Panc1 (cell line): ENCODE data around the gene FOCAD. TPM values are rescaled to one million over a fixed set of nuclear protein-coding genes. Genes with fewer than 3 reads are reported as not detected.

Experiments
- ATAC-seq: fragments of 200-7000 bp; cut with Tn5 transposase; 2 replicates; pipeline ENCODE4 v1.9.1; 2020; ENCODE audit warnings: mild to moderate bottlenecking, moderate library complexity
- BruUV-seq: library from RNA; stranded (reverse); fragments of 400-500 nt; replicated peaks from 2 replicates; lab custom pipeline; 2021; lab: Mats Ljungman, UMichigan
- CTCF ChIA-PET: fragments of 300-600 bp; sonication (Branson Sonifier 250); formaldehyde crosslinking; loops from one replicate; lab custom pipeline; 2022; ENCODE audit warnings: antibody characterized with exemption; lab: Charles Lee
- POLR2A ChIA-PET: fragments of 300-600 bp; sonication (Branson Sonifier 250); formaldehyde crosslinking; loops from one replicate; lab custom pipeline; 2022; ENCODE audit warnings: antibody characterized with exemption; lab: Charles Lee
- DNase-seq: peaks from one replicate; pipeline ENCODE4 v3.0.0-alpha.2; 2010; ENCODE audit warnings: low read depth, low spot score
- H3K27ac ChIP-seq: 2 replicates; pipeline ENCODE4 v1.5.1; 2011; ENCODE audit warnings: mild to moderate bottlenecking, low read length, inconsistent platforms
- H3K27me3 ChIP-seq: fragments of 200-500 bp; sonication (Bioruptor generic); 2 replicates; pipeline ENCODE4 v1.6.0; 2014; ENCODE audit warnings: low read length, inconsistent platforms; ENCODE audit not compliant: control insufficient read depth, insufficient read depth
- H3K36me3 ChIP-seq: fragments of 200-500 bp; sonication (Bioruptor generic); 2 replicates; pipeline ENCODE4 v1.5.1; 2014; ENCODE audit warnings: inconsistent platforms, mild to moderate bottlenecking, low read length, moderate library complexity; ENCODE audit not compliant: control insufficient read depth, insufficient read depth
- H3K4me1 ChIP-seq: 2 replicates; pipeline ENCODE4 v1.5.1; 2011; ENCODE audit warnings: inconsistent platforms, mild to moderate bottlenecking, low read length, moderate library complexity; ENCODE audit not compliant: control insufficient read depth, insufficient read depth
- H3K4me3 ChIP-seq, 2 experiments: 2 replicates each; pipeline ENCODE4 v1.5.1; 2011 to 2012; ENCODE audit warnings: low read depth in 2 of 2, low read length in 2 of 2, mild to moderate bottlenecking in 2 of 2, inconsistent platforms in 1 of 2, moderate library complexity in 1 of 2
- H3K9me3 ChIP-seq: fragments of 200-500 bp; sonication (Bioruptor generic); 2 replicates; pipeline ENCODE4 v1.5.1; 2014; ENCODE audit warnings: low read depth, mild to moderate bottlenecking, inconsistent platforms, low read length, moderate library complexity; ENCODE audit not compliant: control insufficient read depth, insufficient read depth
- POLR2AphosphoS5 ChIP-seq: IDR thresholded peaks from 2 replicates; pipeline ENCODE4 v1.6.1; 2012; ENCODE audit warnings: mild to moderate bottlenecking, low read depth, low read length, moderate library complexity
- SIN3A ChIP-seq: IDR thresholded peaks from 2 replicates; pipeline ENCODE4 v1.6.1; 2012; ENCODE audit warnings: low read depth, mild to moderate bottlenecking, low read length, moderate library complexity, borderline replicate concordance; ENCODE audit not compliant: insufficient read depth
- in situ Hi-C: cut with HindIII; loops from 2 replicates; pipeline ENCODE4 v1.10.0; 2016; ENCODE audit warnings: low sequenced_read_pairs, low pct_unique_long_range_greater_than_20kb
- intact Hi-C: fragments of 100-400 bp; cut with micrococcal nuclease; formaldehyde crosslinking; loops from one replicate; pipeline ENCODE4 v1.10.0; 2022; ENCODE audit not compliant: unreplicated experiment
- total RNA-seq: library from RNA; stranded (reverse); gene quantifications from one replicate; pipeline ENCODE4 v1.2.1, GENCODE V29; 2021; ENCODE audit not compliant: unreplicated experiment
- TF ChIP-seq, protein P1 (sequence below), 2 experiments: IDR thresholded peaks; 2 replicates each; pipeline ENCODE4 v1.6.1; 2011 to 2012; ENCODE audit warnings: low read depth in 2 of 2, control low read depth in 1 of 2, low read length in 1 of 2, mild to moderate bottlenecking in 1 of 2, moderate library complexity in 1 of 2; ENCODE audit not compliant: insufficient read depth in 1 of 2
- TF ChIP-seq, protein P2 (sequence below): fragments of 450-650 bp; IDR thresholded peaks from 2 replicates; pipeline ENCODE4 v1.5.1; 2017; ENCODE audit warnings: mild to moderate bottlenecking

Gene FOCAD
- total RNA-seq, 1 experiment from 2014 or later, result 9.8 TPM

DNA sequence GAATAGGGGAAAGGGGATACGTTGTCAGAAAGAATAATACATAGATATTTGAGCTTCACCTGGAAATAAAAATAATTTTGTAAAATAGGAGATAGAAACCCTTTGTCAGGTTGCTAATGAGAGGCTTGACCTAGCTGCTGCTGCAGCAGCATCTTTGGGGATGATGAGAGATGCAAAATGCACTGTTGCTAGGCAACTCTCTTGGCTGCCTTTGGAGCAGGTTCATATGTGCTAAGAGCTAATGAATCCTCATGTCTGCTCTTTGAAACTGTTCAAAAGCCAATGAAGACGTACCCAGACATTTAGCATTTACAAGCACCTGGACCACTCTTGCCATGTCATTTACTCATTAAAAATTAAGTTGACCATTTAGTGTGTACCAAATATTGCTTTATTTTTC is 121.7 kb downstream of the FOCAD start:
- H3K36me3 ChIP-seq, result no peaks in the 10 kb centered on the region
- no TSS peak for BruUV-seq
- no peaks in the 10 kb centered on the region for H3K4me1 ChIP-seq
- TF ChIP-seq, protein P1, sequence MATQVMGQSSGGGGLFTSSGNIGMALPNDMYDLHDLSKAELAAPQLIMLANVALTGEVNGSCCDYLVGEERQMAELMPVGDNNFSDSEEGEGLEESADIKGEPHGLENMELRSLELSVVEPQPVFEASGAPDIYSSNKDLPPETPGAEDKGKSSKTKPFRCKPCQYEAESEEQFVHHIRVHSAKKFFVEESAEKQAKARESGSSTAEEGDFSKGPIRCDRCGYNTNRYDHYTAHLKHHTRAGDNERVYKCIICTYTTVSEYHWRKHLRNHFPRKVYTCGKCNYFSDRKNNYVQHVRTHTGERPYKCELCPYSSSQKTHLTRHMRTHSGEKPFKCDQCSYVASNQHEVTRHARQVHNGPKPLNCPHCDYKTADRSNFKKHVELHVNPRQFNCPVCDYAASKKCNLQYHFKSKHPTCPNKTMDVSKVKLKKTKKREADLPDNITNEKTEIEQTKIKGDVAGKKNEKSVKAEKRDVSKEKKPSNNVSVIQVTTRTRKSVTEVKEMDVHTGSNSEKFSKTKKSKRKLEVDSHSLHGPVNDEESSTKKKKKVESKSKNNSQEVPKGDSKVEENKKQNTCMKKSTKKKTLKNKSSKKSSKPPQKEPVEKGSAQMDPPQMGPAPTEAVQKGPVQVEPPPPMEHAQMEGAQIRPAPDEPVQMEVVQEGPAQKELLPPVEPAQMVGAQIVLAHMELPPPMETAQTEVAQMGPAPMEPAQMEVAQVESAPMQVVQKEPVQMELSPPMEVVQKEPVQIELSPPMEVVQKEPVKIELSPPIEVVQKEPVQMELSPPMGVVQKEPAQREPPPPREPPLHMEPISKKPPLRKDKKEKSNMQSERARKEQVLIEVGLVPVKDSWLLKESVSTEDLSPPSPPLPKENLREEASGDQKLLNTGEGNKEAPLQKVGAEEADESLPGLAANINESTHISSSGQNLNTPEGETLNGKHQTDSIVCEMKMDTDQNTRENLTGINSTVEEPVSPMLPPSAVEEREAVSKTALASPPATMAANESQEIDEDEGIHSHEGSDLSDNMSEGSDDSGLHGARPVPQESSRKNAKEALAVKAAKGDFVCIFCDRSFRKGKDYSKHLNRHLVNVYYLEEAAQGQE (IDR thresholded peaks at IDR 0.05; ENCODE audit: insufficient read depth in 1 of 2, low read depth in 2 of 2, low read length in 1 of 2), result no peak
- TF ChIP-seq, protein P2, sequence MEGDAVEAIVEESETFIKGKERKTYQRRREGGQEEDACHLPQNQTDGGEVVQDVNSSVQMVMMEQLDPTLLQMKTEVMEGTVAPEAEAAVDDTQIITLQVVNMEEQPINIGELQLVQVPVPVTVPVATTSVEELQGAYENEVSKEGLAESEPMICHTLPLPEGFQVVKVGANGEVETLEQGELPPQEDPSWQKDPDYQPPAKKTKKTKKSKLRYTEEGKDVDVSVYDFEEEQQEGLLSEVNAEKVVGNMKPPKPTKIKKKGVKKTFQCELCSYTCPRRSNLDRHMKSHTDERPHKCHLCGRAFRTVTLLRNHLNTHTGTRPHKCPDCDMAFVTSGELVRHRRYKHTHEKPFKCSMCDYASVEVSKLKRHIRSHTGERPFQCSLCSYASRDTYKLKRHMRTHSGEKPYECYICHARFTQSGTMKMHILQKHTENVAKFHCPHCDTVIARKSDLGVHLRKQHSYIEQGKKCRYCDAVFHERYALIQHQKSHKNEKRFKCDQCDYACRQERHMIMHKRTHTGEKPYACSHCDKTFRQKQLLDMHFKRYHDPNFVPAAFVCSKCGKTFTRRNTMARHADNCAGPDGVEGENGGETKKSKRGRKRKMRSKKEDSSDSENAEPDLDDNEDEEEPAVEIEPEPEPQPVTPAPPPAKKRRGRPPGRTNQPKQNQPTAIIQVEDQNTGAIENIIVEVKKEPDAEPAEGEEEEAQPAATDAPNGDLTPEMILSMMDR, result no peak
- POLR2A ChIA-PET, result interaction anchor here (0.6 kb wide), 1 partner anchor 10 kb away, joined by 9 read pairs; no protein-coding TSS in a partner anchor
- in situ Hi-C loops, result no loop called here
- no peak for ATAC-seq
- H3K27me3 ChIP-seq, result no peaks in the 10 kb centered on the region
- no peak overlapping the region for H3K4me3 ChIP-seq
- no peaks in the 10 kb centered on the region for H3K9me3 ChIP-seq
- no peak for DNase-seq
- CTCF ChIA-PET, result no interaction called here
- H3K27ac ChIP-seq, result no peak overlapping the region
- intact Hi-C loops, result no loop called here

DNA sequence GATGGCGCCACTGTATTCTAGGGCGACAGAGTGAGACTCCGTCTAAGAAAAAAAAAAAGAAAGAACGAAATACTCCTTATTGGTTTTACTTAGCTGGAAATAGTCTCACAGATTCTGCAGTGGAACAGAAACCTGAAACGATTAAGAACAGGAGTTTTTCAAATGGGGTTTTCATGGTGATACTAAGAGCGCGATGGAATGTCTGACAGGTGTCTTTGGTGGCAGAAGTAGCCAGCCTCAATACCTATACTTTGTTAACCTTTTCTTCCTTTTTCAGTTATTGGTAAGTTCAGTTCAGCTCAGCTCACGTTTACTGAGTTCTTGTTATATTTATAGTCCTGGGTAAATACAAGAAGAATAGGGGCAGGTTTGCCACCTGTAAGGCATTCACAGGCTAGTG is 123.9 kb downstream of the FOCAD start:
- ATAC-seq (no peak), DNase-seq (no peak)
- intact Hi-C loops (no loop called here), in situ Hi-C loops (no loop called here)
- POLR2A ChIA-PET, result no interaction called here
- Histone ChIP-seq H3K36me3 (no peaks in the 10 kb centered on the region), H3K27me3 (no peaks in the 10 kb centered on the region), H3K4me1 (no peaks in the 10 kb centered on the region), H3K9me3 (no peaks in the 10 kb centered on the region), H3K4me3 (no peak overlapping the region), H3K27ac (no peak overlapping the region)
- no peak for TF ChIP-seq POLR2AphosphoS5
- TF ChIP-seq SIN3A, result no peak
- TF ChIP-seq, protein P1 (IDR thresholded peaks at IDR 0.05; ENCODE audit: insufficient read depth in 1 of 2, low read depth in 2 of 2, low read length in 1 of 2), result no peak
- TF ChIP-seq, protein P2, result no peak
- BruUV-seq, result no TSS peak
- CTCF ChIA-PET, result no interaction called here
